SK-N-MC (cell line): ENCODE measurements around the gene S1PR5.

Experiments used
- EZH2 ChIP-seq: fragments of 200-600 bp; sonication (generic); IDR thresholded peaks from one replicate; pipeline ENCODE4 v1.6.1; 2017; ENCODE audit warnings: antibody characterized with exemption
- POLR2AphosphoS5 ChIP-seq: IDR thresholded peaks from 2 replicates; pipeline ENCODE4 v1.6.1; 2012; ENCODE audit warnings: mild to moderate bottlenecking, low read depth, low read length, borderline replicate concordance

GRCh38 chr19:10497371-10497770 lies 19.9 kb downstream of the S1PR5 start:
- no peak for TF ChIP-seq EZH2
- no peak for TF ChIP-seq POLR2AphosphoS5
